ENCODE data around the gene SLAMF7. TPM values are rescaled to one million over a fixed set of nuclear protein-coding genes. Genes with fewer than 3 reads are reported as not detected.
"Not testable (repeated sequence)": the region's sequence is repeated elsewhere in the genome, so short reads cannot be mapped to it uniquely, and the experiment has no call there.

The SLAMF7 gene
- total RNA-seq, 1 experiment from 2014 or later, result 0.24 TPM

DNA sequence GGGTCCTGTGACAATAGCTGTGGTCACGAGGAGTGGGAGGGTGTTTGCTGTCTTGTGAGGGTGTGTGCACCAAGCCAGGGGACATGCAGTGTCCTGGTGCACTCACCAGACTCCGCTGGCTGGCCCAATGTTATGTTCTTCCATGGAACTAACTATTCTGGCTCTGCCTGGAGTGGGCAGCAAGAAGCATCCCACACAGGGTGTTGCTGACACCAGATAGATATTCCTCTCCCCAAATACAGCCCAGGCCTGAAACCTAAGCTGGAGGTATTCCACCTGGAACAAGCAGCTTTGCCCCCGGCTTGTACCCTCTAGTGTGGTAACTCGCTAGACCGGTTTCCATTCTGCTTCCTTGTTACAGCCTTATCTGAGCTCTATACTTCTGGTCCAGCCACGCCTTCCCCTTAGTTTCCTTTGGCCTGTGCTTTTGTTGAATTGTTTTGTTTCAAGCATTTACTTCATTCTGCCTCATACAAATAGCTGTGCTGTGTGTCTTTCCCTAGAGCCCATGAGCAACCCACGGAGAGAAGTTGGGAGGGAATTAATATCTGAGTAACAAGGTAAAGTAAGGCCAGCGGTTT is 42.2 kb downstream of the SLAMF7 start:
- Histone ChIP-seq H3K27me3 (ENCODE audit: control insufficient read depth, insufficient read depth, low read length) (no peaks in the 10 kb centered on the region), H3K4me3 (ENCODE audit: insufficient read depth, low read depth, low read length) (no peak overlapping the region), H3K36me3 (replicated peaks; ENCODE audit: control insufficient read depth, insufficient read depth, low read length) (no peaks in the 10 kb centered on the region)
- DNase-seq, result no peak

GRCh38 chr1:160781914-160782689 is 43.1 kb downstream of the SLAMF7 start:
- no peak for DNase-seq
- no peak overlapping the region for H3K4me3 ChIP-seq (ENCODE audit: insufficient read depth, low read depth, low read length)
- H3K27me3 ChIP-seq (ENCODE audit: control insufficient read depth, insufficient read depth, low read length), result no peaks in the 10 kb centered on the region
- no peaks in the 10 kb centered on the region for H3K36me3 ChIP-seq (replicated peaks; ENCODE audit: control insufficient read depth, insufficient read depth, low read length)

DNA sequence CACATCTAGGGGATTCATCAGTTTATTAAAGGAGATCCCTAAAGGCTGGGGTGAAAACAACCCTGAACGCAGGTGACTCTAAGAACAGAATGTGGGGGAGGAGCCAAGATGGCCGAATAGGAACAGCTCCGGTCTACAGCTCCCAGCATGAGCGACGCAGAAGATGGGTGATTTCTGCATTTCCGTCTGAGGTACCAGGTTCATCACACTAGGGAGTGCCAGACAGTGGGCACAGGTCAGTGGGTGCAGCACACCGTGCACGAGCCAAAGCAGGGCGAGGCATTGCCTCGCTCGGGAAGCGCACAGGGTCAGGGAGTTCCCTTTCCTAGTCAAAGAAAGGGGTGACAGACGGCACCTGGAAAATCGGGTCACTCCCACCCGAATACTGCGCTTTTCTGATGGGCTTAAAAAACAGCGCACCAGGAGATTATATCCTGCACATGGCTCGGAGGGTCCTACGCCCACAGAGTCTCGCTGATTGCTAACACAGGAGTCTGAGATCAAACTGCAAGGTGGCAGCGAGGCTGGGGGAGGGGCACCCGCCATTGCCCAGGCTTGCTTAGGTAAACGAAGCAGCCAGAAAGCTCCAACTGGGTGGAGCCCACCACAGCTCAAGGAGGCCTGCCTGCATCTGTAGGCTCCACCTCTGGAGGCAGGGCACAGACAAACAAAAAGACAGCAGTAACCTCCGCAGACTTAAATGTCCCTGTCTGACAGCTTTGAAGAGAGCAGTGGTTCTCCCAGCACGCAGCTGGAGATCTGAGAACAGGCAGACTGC is 44.1 kb downstream of the SLAMF7 start:
- DNase-seq; H3K36me3 ChIP-seq (replicated peaks; ENCODE audit: control insufficient read depth, insufficient read depth, low read length); H3K4me3 ChIP-seq (ENCODE audit: insufficient read depth, low read depth, low read length); H3K27me3 ChIP-seq (ENCODE audit: control insufficient read depth, insufficient read depth, low read length): not testable (repeated sequence)

DNA sequence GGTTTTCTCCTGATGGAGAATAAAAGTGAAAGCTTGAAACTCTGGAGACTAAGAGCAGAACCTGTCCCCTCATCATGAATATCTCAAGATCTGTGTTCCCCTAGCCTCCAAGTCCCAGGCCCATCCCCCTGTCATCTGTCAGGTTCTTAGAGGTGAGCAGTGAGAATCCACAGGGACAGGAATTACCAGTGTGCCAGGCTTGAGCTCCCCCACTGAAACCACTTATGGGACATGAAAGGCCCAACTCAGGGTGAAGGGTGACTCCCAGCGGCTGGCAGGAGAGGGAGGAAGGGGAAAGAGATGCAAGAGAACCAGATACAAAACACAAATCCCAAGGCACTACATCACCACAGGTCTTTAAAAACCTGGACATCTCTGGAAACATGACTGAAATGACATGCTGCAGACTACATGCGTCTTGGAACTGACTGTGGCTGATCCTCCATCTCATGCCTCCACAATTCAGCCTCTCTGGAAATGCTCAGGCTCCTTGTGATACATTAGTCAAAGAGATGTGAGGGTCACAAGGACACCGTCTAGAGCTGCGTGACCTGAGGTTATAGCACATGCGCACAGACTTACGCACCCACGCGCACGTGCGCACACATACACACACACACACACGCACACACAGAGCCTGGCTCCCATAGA is 50.1 kb downstream of the SLAMF7 start:
- no peaks in the 10 kb centered on the region for H3K36me3 ChIP-seq (replicated peaks; ENCODE audit: control insufficient read depth, insufficient read depth, low read length)

GRCh38 chr1:160789702-160790611 is 50.9 kb downstream of the SLAMF7 start:
- H3K4me3 ChIP-seq (ENCODE audit: insufficient read depth, low read depth, low read length), result no peak overlapping the region
- H3K36me3 ChIP-seq (replicated peaks; ENCODE audit: control insufficient read depth, insufficient read depth, low read length), result no peaks in the 10 kb centered on the region
- no peak for DNase-seq

More for the DNA sequence above, 50.1 kb downstream of the SLAMF7 start:
- Histone ChIP-seq H3K4me3 (ENCODE audit: insufficient read depth, low read depth, low read length) (no peak overlapping the region), H3K27me3 (ENCODE audit: control insufficient read depth, insufficient read depth, low read length) (no peaks in the 10 kb centered on the region)
- no peak for DNase-seq

GRCh38 chr1:160794376-160794775 is 55.3 kb downstream of the SLAMF7 start:
- Histone ChIP-seq H3K4me3 (ENCODE audit: insufficient read depth, low read depth, low read length) (no peak overlapping the region), H3K27me3 (ENCODE audit: control insufficient read depth, insufficient read depth, low read length) (no peaks in the 10 kb centered on the region), H3K36me3 (replicated peaks; ENCODE audit: control insufficient read depth, insufficient read depth, low read length) (no peaks in the 10 kb centered on the region)
- DNase-seq, result no peak

More at GRCh38 chr1:160789702-160790611, 50.9 kb downstream of the SLAMF7 start:
- H3K27me3 ChIP-seq (ENCODE audit: control insufficient read depth, insufficient read depth, low read length), result no peaks in the 10 kb centered on the region

DNA sequence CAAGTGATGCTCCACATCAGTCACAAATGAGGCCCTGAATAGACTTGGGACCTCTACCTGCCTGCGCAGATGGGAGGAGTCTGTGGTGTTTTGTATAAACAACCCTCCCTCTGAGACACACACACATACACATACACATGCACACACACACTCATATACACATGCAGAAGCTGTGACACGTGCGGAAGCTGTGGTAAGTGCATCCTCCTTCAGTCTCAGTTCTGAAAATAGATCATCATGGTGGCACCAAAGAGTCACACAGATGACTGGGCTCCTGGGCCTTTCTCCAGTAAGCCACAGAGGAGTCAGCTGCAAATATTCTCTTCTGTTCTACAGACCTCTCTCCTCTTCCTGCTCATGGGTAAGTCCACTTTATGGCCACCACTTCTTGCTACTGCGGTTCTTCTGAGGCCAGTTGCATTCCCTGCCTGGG is 56.9 kb downstream of the SLAMF7 start, which contains the start of gene LY9:
TSS of gene LY9 (plus strand) at position 224 of the 433 bp plus-strand sequence. CDS start at position 238, 14 bp downstream.
- no peak for DNase-seq
- Histone ChIP-seq H3K4me3 (ENCODE audit: insufficient read depth, low read depth, low read length) (no peak within 1 kb of the TSS), H3K27me3 (ENCODE audit: control insufficient read depth, insufficient read depth, low read length) (no peaks in the 10 kb centered on the region), H3K36me3 (replicated peaks; ENCODE audit: control insufficient read depth, insufficient read depth, low read length) (no peaks in the 10 kb centered on the region)

GRCh38 chr1:160797271-160797709 is 58.2 kb downstream of the SLAMF7 start:
- Histone ChIP-seq H3K36me3 (replicated peaks; ENCODE audit: control insufficient read depth, insufficient read depth, low read length) (no peaks in the 10 kb centered on the region), H3K27me3 (ENCODE audit: control insufficient read depth, insufficient read depth, low read length) (no peaks in the 10 kb centered on the region), H3K4me3 (ENCODE audit: insufficient read depth, low read depth, low read length) (no peak overlapping the region)
- DNase-seq, result no peak

GRCh38 chr1:160797861-160798273 is 58.8 kb downstream of the SLAMF7 start:
- H3K27me3 ChIP-seq (ENCODE audit: control insufficient read depth, insufficient read depth, low read length), result no peaks in the 10 kb centered on the region
- DNase-seq, result no peak
- H3K36me3 ChIP-seq (replicated peaks; ENCODE audit: control insufficient read depth, insufficient read depth, low read length), result no peaks in the 10 kb centered on the region
- H3K4me3 ChIP-seq (ENCODE audit: insufficient read depth, low read depth, low read length), result no peak overlapping the region

DNA sequence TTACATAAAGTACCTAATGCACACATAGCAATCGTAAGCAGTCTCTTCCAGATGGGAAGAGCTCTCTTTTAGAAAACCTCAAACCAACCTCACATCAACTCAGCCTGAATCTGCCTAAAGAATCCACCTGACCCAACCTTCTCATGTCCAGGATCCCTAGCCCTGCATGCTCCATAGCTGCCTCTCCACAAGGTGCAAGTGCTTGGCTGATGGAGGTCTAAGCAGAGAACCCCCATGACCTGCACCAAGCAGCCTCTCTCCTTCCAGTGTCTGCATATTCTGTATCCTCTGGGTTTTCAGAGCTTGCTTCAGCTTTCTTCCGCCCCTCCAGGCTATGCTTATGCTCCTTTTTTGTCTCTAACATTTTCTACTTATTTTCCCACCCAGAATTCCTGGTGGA is 59.4 kb downstream of the SLAMF7 start:
- Histone ChIP-seq H3K4me3 (ENCODE audit: insufficient read depth, low read depth, low read length) (no peak overlapping the region), H3K27me3 (ENCODE audit: control insufficient read depth, insufficient read depth, low read length) (no peaks in the 10 kb centered on the region), H3K36me3 (replicated peaks; ENCODE audit: control insufficient read depth, insufficient read depth, low read length) (no peaks in the 10 kb centered on the region)
- no peak for DNase-seq

- Histone ChIP-seq H3K36me3 (replicated peaks; ENCODE audit: control insufficient read depth, insufficient read depth, low read length) (no peaks in the 10 kb centered on the region), H3K4me3 (ENCODE audit: insufficient read depth, low read depth, low read length) (no peak overlapping the region), H3K27me3 (ENCODE audit: control insufficient read depth, insufficient read depth, low read length) (no peaks in the 10 kb centered on the region)
- no peak for DNase-seq
Observed at GRCh38 chr1:160799641-160800040, 60.6 kb downstream of the SLAMF7 start.

DNA sequence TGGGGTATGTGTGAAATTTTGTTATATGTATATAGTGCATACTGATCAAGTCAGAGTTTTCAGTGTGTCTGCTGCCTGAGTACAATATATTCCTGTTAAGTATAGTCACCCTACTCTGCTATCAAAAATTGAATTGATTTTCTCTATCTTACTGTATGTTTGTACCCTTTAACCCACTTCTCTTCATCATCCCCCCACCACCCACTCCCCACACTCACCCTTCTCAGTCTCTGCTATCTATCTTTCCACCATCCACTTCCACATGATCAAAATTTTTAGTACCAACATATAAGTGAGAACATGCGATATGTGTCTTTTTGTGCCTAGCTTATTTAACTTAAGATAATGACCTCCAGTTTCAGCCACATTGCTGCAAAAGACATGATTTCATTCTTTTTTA is 61.1 kb downstream of the SLAMF7 start:
- Histone ChIP-seq H3K4me3 (ENCODE audit: insufficient read depth, low read depth, low read length) (no peak overlapping the region), H3K27me3 (ENCODE audit: control insufficient read depth, insufficient read depth, low read length) (no peaks in the 10 kb centered on the region), H3K36me3 (replicated peaks; ENCODE audit: control insufficient read depth, insufficient read depth, low read length) (no peaks in the 10 kb centered on the region)
- DNase-seq, result no peak

GRCh38 chr1:160800645-160801408 is 61.8 kb downstream of the SLAMF7 start:
- H3K36me3 ChIP-seq (replicated peaks; ENCODE audit: control insufficient read depth, insufficient read depth, low read length), result no peaks in the 10 kb centered on the region
- no peaks in the 10 kb centered on the region for H3K27me3 ChIP-seq (ENCODE audit: control insufficient read depth, insufficient read depth, low read length)
- H3K4me3 ChIP-seq (ENCODE audit: insufficient read depth, low read depth, low read length), result no peak overlapping the region
- no peak for DNase-seq
